A673 (cell line): ENCODE data around the gene AQP2. TPM values are rescaled to one million over a fixed set of nuclear protein-coding genes. Genes with fewer than 3 reads are reported as not detected.

Source experiments
- BruUV-seq: library from RNA; stranded (reverse); fragments of 400-500 nt; replicated peaks from 2 replicates; lab custom pipeline; 2021; lab: Mats Ljungman, UMichigan
- CTCF ChIA-PET: fragments of 300-600 bp; sonication (Branson Sonifier 250); formaldehyde crosslinking; loops from one replicate; lab custom pipeline; 2022; ENCODE audit warnings: antibody characterized with exemption; lab: Charles Lee
- POLR2A ChIA-PET: fragments of 300-600 bp; sonication (Branson Sonifier 250); formaldehyde crosslinking; loops from one replicate; lab custom pipeline; 2022; ENCODE audit warnings: antibody characterized with exemption; ENCODE audit not compliant: low non-redundant PET; lab: Charles Lee
- DNase-seq: peaks from one replicate; pipeline ENCODE4 v3.0.0-alpha.2; 2015; ENCODE audit warnings: low spot score
- H3K27ac ChIP-seq: fragments of 200-600 bp; sonication (generic); 2 replicates; pipeline ENCODE4 v1.5.1; 2016; ENCODE audit warnings: mixed run types, low read depth, mild to moderate bottlenecking, mixed read lengths, antibody characterized with exemption, low read length; ENCODE audit not compliant: poor library complexity, severe bottlenecking
- H3K27me3 ChIP-seq: fragments of 200-600 bp; sonication (generic); replicated peaks from 2 replicates; pipeline ENCODE4 v1.6.1; 2017; ENCODE audit warnings: mixed run types, low read depth, mild to moderate bottlenecking, mixed read lengths, antibody characterized with exemption, low read length; ENCODE audit not compliant: insufficient read depth, poor library complexity
- H3K36me3 ChIP-seq: fragments of 200-600 bp; sonication (generic); 2 replicates; pipeline ENCODE4 v1.6.1; 2016; ENCODE audit warnings: mixed run types, mild to moderate bottlenecking, mixed read lengths, antibody characterized with exemption, low read length; ENCODE audit not compliant: insufficient read depth, poor library complexity, severe bottlenecking
- H3K4me1 ChIP-seq: fragments of 200-600 bp; sonication (generic); 2 replicates; pipeline ENCODE4 v1.6.1; 2017; ENCODE audit warnings: mixed run types, mild to moderate bottlenecking, mixed read lengths, antibody characterized with exemption, low read length; ENCODE audit not compliant: insufficient read depth, poor library complexity, severe bottlenecking
- H3K4me3 ChIP-seq: fragments of 200-600 bp; sonication (generic); 2 replicates; pipeline ENCODE4 v1.5.1; 2016; ENCODE audit warnings: low read depth, mixed run types, mild to moderate bottlenecking, mixed read lengths, low read length; ENCODE audit not compliant: poor library complexity, severe bottlenecking
- H3K9me3 ChIP-seq: fragments of 200-600 bp; sonication (generic); 2 replicates; pipeline ENCODE4 v1.6.1; 2016; ENCODE audit warnings: mixed run types, low read depth, mild to moderate bottlenecking, mixed read lengths, antibody characterized with exemption, low read length; ENCODE audit not compliant: poor library complexity, severe bottlenecking
- CTCF ChIP-seq: fragments of 300-800, 200-600 bp; sonication (generic); conservative IDR thresholded peaks from 2 replicates; pipeline ENCODE4 v1.5.1; 2017; ENCODE audit warnings: low read depth, mild to moderate bottlenecking, antibody characterized with exemption, low read length, moderate library complexity, mixed read lengths
- EZH2 ChIP-seq: fragments of 200-600 bp; sonication (generic); IDR thresholded peaks from 2 replicates; pipeline ENCODE4 v1.6.1; 2017; ENCODE audit warnings: borderline replicate concordance, low read depth, mild to moderate bottlenecking, mixed read lengths, antibody characterized with exemption, low read length; ENCODE audit not compliant: poor library complexity, severe bottlenecking
- intact Hi-C: fragments of 100-400 bp; cut with micrococcal nuclease; formaldehyde crosslinking; loops from one replicate; pipeline ENCODE4 v1.10.0; 2022; ENCODE audit not compliant: unreplicated experiment
- total RNA-seq: library from RNA; stranded (reverse); gene quantifications from 2 replicates; pipeline ENCODE4 v1.2.3, GENCODE V29; 2021

The AQP2 gene
- total RNA-seq, 1 experiment from 2014 or later = not detected

- H3K27me3 ChIP-seq = no peaks in the 10 kb centered on the region
- TF ChIP-seq EZH2 = no peak
- no peak for TF ChIP-seq CTCF
- no peaks in the 10 kb centered on the region for H3K9me3 ChIP-seq
- peaks cover 16% of the 10 kb centered on the region for H3K4me1 ChIP-seq
- H3K27ac ChIP-seq = no peak overlapping the region
- H3K36me3 ChIP-seq = no peaks in the 10 kb centered on the region
- H3K4me3 ChIP-seq = no peak overlapping the region
- ChIA-PET POLR2A (no interaction called here), CTCF (interaction anchor here (1.0 kb wide), 1 partner anchor 13 kb away, joined by 3 read pairs; no protein-coding TSS in a partner anchor)
- intact Hi-C loops = no loop called here
- no peak for DNase-seq
- BruUV-seq = no TSS peak
Measured at GRCh38 chr12:49980501-49981349, 30.2 kb downstream of the AQP2 start.

GRCh38 chr12:49982246-49983087 lies 31.9 kb downstream of the AQP2 start:
- intact Hi-C loops = no loop called here

More at GRCh38 chr12:49982246-49983087, 31.9 kb downstream of the AQP2 start:
- Histone ChIP-seq H3K4me1 (peaks cover 16% of the 10 kb centered on the region), H3K9me3 (no peaks in the 10 kb centered on the region), H3K4me3 (no peak overlapping the region), H3K27ac (no peak overlapping the region), H3K36me3 (no peaks in the 10 kb centered on the region), H3K27me3 (no peaks in the 10 kb centered on the region)
- TF ChIP-seq CTCF (no peak), EZH2 (no peak)
- POLR2A ChIA-PET = no interaction called here
- CTCF ChIA-PET = no interaction called here
- DNase-seq = no peak
- BruUV-seq = no TSS peak
